Activated CD4-positive, alpha-beta memory T cell treated with anti-CD3 and anti-CD28 coated beads, Interleukin-2, amount 10 ng/mL, durations not matched to agents 7 days and 5 days (primary cell): Measurements from ENCODE around the gene E2F4. TPM values are rescaled to one million over a fixed set of nuclear protein-coding genes. Genes with fewer than 3 reads are reported as not detected.

ENCODE experiments used
- CTCF ChIA-PET: fragments of 350-600 bp; sonication (Branson Sonifier 250); formaldehyde crosslinking; loops from one replicate; lab custom pipeline; 2021; ENCODE audit warnings: antibody characterized with exemption, inconsistent platforms; lab: Charles Lee
- POLR2A ChIA-PET: fragments of 350-600 bp; sonication (Branson Sonifier 250); formaldehyde crosslinking; loops from one replicate; lab custom pipeline; 2021; ENCODE audit warnings: antibody characterized with exemption; lab: Charles Lee
- DNase-seq: peaks from one replicate; pipeline ENCODE4 v3.0.0-alpha.2; 2020
- H3K27ac Mint-ChIP-seq: one replicate; pipeline ENCODE4 v1.8.0; 2021; ENCODE audit warnings: mild to moderate bottlenecking, mixed read lengths
- H3K27me3 Mint-ChIP-seq: one replicate; pipeline ENCODE4 v1.8.0; 2021; ENCODE audit warnings: mixed read lengths
- H3K36me3 Mint-ChIP-seq: one replicate; pipeline ENCODE4 v1.8.0; 2021; ENCODE audit warnings: low read depth, mixed read lengths
- H3K4me1 Mint-ChIP-seq: one replicate; pipeline ENCODE4 v1.8.0; 2021; ENCODE audit warnings: mixed read lengths
- H3K4me3 Mint-ChIP-seq: one replicate; pipeline ENCODE4 v1.8.0; 2021; ENCODE audit warnings: mild to moderate bottlenecking, mixed read lengths
- H3K9me3 Mint-ChIP-seq: one replicate; pipeline ENCODE4 v1.8.0; 2021; ENCODE audit warnings: mixed read lengths
- total RNA-seq, 2 experiments: library from RNA; stranded (reverse); gene quantifications; one replicate each; pipeline ENCODE4 v1.2.3, GENCODE V29; 2021

E2F4 gene
- total RNA-seq, 2 experiments from 2014 or later = 127 to 131 TPM

GRCh38 chr16:67181346-67181745 lies 10.6 kb upstream of the E2F4 start:
- Mint-ChIP-seq H3K27me3 (peaks cover 20% of the 10 kb centered on the region), H3K9me3 (no peaks in the 10 kb centered on the region), H3K4me1 (peaks cover 40% of the 10 kb centered on the region), H3K36me3 (peaks cover 17% of the 10 kb centered on the region), H3K27ac (no peak overlapping the region), H3K4me3 (no peak overlapping the region)
- CTCF ChIA-PET = interaction anchor here (1.1 kb wide), 2 partner anchors 13 to 164 kb away, joined by 3 to 6 read pairs; no protein-coding TSS in a partner anchor
- DNase-seq = no peak
- POLR2A ChIA-PET = interaction anchor here (1.8 to 6.6 kb wide), 3 partner anchors 9 to 164 kb away, joined by 6 to 59 read pairs (median 57); partner anchors contain the start of genes FBXL8, NOL3 and TRADD

- Mint-ChIP-seq H3K36me3 (peaks cover 12% of the 10 kb centered on the region), H3K4me3 (no peak overlapping the region), H3K9me3 (no peaks in the 10 kb centered on the region), H3K27me3 (peaks cover 17% of the 10 kb centered on the region), H3K4me1 (peaks cover 37% of the 10 kb centered on the region), H3K27ac (no peak overlapping the region)
- POLR2A ChIA-PET = interaction anchor here (0.6 to 6.6 kb wide), 10 partner anchors 10 to 851 kb away, joined by 3 to 59 read pairs (median 6); partner anchors contain the start of genes FBXL8, FHOD1, NOL3 and SLC9A5
- CTCF ChIA-PET = interaction anchor here (0.6 to 4.2 kb wide), 7 partner anchors 8 to 380 kb away, joined by 3 to 56 read pairs (median 5); partner anchors contain the start of genes CTCF, FBXL8, HSF4 and NOL3
- no peak for DNase-seq
Measured at GRCh38 chr16:67182288-67182687, 9.7 kb upstream of the E2F4 start.

- POLR2A ChIA-PET = interaction anchor here (0.8 to 6.6 kb wide), 9 partner anchors 11 to 199 kb away, joined by 3 to 59 read pairs (median 6); partner anchors contain the start of genes FBXL8, FHOD1, NOL3 and SLC9A5
- CTCF ChIA-PET = interaction anchor here (1.4 to 4.2 kb wide), 5 partner anchors 13 to 61 kb away, joined by 3 to 56 read pairs (median 6); partner anchors contain the start of genes FBXL8, HSF4, NOL3 and TRADD
- H3K36me3 Mint-ChIP-seq = peaks cover 6% of the 10 kb centered on the region
Measured at GRCh38 chr16:67183284-67183626, 8.7 kb upstream of the E2F4 start.

GRCh38 chr16:67183627-67184452 lies 8.1 kb upstream of the E2F4 start, which contains the start of gene MATCAP1:
MATCAP1 (minus strand) TSS chr16:67183963; CDS start chr16:67180610, 3,353 bp downstream.
- no peak within 1 kb of the TSS for H3K27ac Mint-ChIP-seq
- CTCF ChIA-PET = interaction anchor here (1.4 to 4.2 kb wide), 13 partner anchors 13 to 230 kb away, joined by 3 to 56 read pairs (median 6); partner anchors contain the start of genes FBXL8, FHOD1, HSF4 and NOL3
- peaks cover 5% of the 10 kb centered on the region for H3K36me3 Mint-ChIP-seq
- peaks cover 10% of the 10 kb centered on the region for H3K27me3 Mint-ChIP-seq
- POLR2A ChIA-PET = interaction anchor here (0.5 to 6.6 kb wide), 10 partner anchors 12 to 635 kb away, joined by 3 to 59 read pairs (median 6); partner anchors contain the start of genes FBXL8, FHOD1, NOL3 and SLC9A5
- peak within 1 kb of the TSS; percentile 78 for H3K4me3 Mint-ChIP-seq
- DNase-seq = peak; percentile 96
- peaks cover 24% of the 10 kb centered on the region for H3K4me1 Mint-ChIP-seq
- no peaks in the 10 kb centered on the region for H3K9me3 Mint-ChIP-seq

More at GRCh38 chr16:67183284-67183626, 8.7 kb upstream of the E2F4 start:
- Mint-ChIP-seq H3K9me3 (no peaks in the 10 kb centered on the region), H3K4me1 (peaks cover 29% of the 10 kb centered on the region), H3K27me3 (peaks cover 12% of the 10 kb centered on the region), H3K4me3 (no peak overlapping the region), H3K27ac (no peak overlapping the region)
- DNase-seq = no peak

GRCh38 chr16:67184453-67184994 lies 7.4 kb upstream of the E2F4 start:
- Mint-ChIP-seq H3K27me3 (peaks cover 8% of the 10 kb centered on the region), H3K9me3 (no peaks in the 10 kb centered on the region), H3K4me3 (peak overlapping the region; percentile 78), H3K4me1 (peaks cover 19% of the 10 kb centered on the region), H3K27ac (no peak overlapping the region), H3K36me3 (peaks cover 3% of the 10 kb centered on the region)
- CTCF ChIA-PET = interaction anchor here (0.5 to 4.2 kb wide), 18 partner anchors 13 to 240 kb away, joined by 3 to 56 read pairs (median 6); partner anchors contain the start of genes B3GNT9, FBXL8, FHOD1 and TMEM208
- POLR2A ChIA-PET = interaction anchor here (0.7 to 6.6 kb wide), 7 partner anchors 12 to 171 kb away, joined by 3 to 59 read pairs (median 6); partner anchors contain the start of genes B3GNT9, FBXL8, FHOD1 and NOL3
- no peak for DNase-seq

GRCh38 chr16:67184995-67185650 lies 6.8 kb upstream of the E2F4 start:
- no peaks in the 10 kb centered on the region for H3K9me3 Mint-ChIP-seq
- peak overlapping the region; percentile 78 for H3K4me3 Mint-ChIP-seq
- peaks cover 16% of the 10 kb centered on the region for H3K4me1 Mint-ChIP-seq
- no peaks in the 10 kb centered on the region for H3K36me3 Mint-ChIP-seq
- peaks cover 8% of the 10 kb centered on the region for H3K27me3 Mint-ChIP-seq
- ChIA-PET CTCF (interaction anchor here (0.5 to 4.2 kb wide), 21 partner anchors 11 to 241 kb away, joined by 3 to 56 read pairs (median 5); partner anchors contain the start of genes B3GNT9, FBXL8, FHOD1 and TMEM208), POLR2A (interaction anchor here (0.7 to 6.6 kb wide), 8 partner anchors 13 to 174 kb away, joined by 3 to 59 read pairs (median 6); partner anchors contain the start of genes B3GNT9, FBXL8, NOL3 and TRADD)
- DNase-seq = peak; percentile 87
- peak overlapping the region; percentile 63 for H3K27ac Mint-ChIP-seq

- Mint-ChIP-seq H3K4me1 (peaks cover 16% of the 10 kb centered on the region), H3K9me3 (no peaks in the 10 kb centered on the region), H3K4me3 (peak overlapping the region; percentile 78), H3K27ac (no peak overlapping the region), H3K36me3 (no peaks in the 10 kb centered on the region), H3K27me3 (peaks cover 8% of the 10 kb centered on the region)
- CTCF ChIA-PET = interaction anchor here (0.7 to 4.2 kb wide), 19 partner anchors 11 to 242 kb away, joined by 3 to 56 read pairs (median 6); partner anchors contain the start of genes B3GNT9, FBXL8, FHOD1 and TMEM208
- no peak for DNase-seq
- POLR2A ChIA-PET = interaction anchor here (1.0 to 6.6 kb wide), 7 partner anchors 13 to 174 kb away, joined by 3 to 59 read pairs (median 6); partner anchors contain the start of genes B3GNT9, FBXL8, NOL3 and TRADD
Measured at GRCh38 chr16:67185651-67186134, 6.3 kb upstream of the E2F4 start.

- Mint-ChIP-seq H3K27ac (no peak overlapping the region), H3K4me1 (peaks cover 21% of the 10 kb centered on the region), H3K27me3 (peaks cover 8% of the 10 kb centered on the region), H3K4me3 (no peak overlapping the region), H3K36me3 (no peaks in the 10 kb centered on the region), H3K9me3 (no peaks in the 10 kb centered on the region)
- DNase-seq = no peak
- ChIA-PET CTCF (interaction anchor here (1.1 to 2.2 kb wide), 3 partner anchors 11 to 230 kb away, joined by 3 to 8 read pairs (median 8); no protein-coding TSS in a partner anchor), POLR2A (interaction anchor here (1.1 to 6.6 kb wide), 3 partner anchors 26 to 173 kb away, joined by 3 to 59 read pairs (median 3); partner anchors contain the start of genes FBXL8 and TRADD)
Measured at GRCh38 chr16:67186550-67186950, 5.4 kb upstream of the E2F4 start.

GRCh38 chr16:67187175-67187890 lies 4.6 kb upstream of the E2F4 start:
- DNase-seq = no peak
- Mint-ChIP-seq H3K27ac (no peak overlapping the region), H3K27me3 (peaks cover 8% of the 10 kb centered on the region), H3K36me3 (no peaks in the 10 kb centered on the region), H3K4me3 (no peak overlapping the region), H3K4me1 (peaks cover 25% of the 10 kb centered on the region), H3K9me3 (no peaks in the 10 kb centered on the region)
- ChIA-PET POLR2A (interaction anchor here (0.8 to 1.5 kb wide), 3 partner anchors 27 to 173 kb away, joined by 3 read pairs; no protein-coding TSS in a partner anchor), CTCF (interaction anchor here (1.1 kb wide), 1 partner anchor 169 kb away, joined by 3 read pairs; no protein-coding TSS in a partner anchor)

- peaks cover 34% of the 10 kb centered on the region for H3K4me1 Mint-ChIP-seq
- H3K27me3 Mint-ChIP-seq = peaks cover 8% of the 10 kb centered on the region
- DNase-seq = no peak
- H3K27ac Mint-ChIP-seq = no peak overlapping the region
- H3K9me3 Mint-ChIP-seq = no peaks in the 10 kb centered on the region
- CTCF ChIA-PET = interaction anchor here (0.7 kb wide), 1 partner anchor 33 kb away, joined by 3 read pairs; no protein-coding TSS in a partner anchor
- H3K4me3 Mint-ChIP-seq = no peak overlapping the region
- peaks cover 6% of the 10 kb centered on the region for H3K36me3 Mint-ChIP-seq
- POLR2A ChIA-PET = interaction anchor here (1.1 kb wide), 1 partner anchor 175 kb away, joined by 3 read pairs; no protein-coding TSS in a partner anchor
Measured at GRCh38 chr16:67188323-67188722, 3.6 kb upstream of the E2F4 start.
